ENCODE results near the gene MAGI1. TPM values are rescaled to one million over a fixed set of nuclear protein-coding genes. Genes with fewer than 3 reads are reported as not detected.
A peak's percentile ranks its signal among the peaks of the same experiment; 100 is the strongest.

Gene MAGI1
- total and polyA plus RNA-seq, 2 donors (not counting 1 experiment from before 2014, with no cell fraction given) = 15.7 to 23.7 TPM

DNA sequence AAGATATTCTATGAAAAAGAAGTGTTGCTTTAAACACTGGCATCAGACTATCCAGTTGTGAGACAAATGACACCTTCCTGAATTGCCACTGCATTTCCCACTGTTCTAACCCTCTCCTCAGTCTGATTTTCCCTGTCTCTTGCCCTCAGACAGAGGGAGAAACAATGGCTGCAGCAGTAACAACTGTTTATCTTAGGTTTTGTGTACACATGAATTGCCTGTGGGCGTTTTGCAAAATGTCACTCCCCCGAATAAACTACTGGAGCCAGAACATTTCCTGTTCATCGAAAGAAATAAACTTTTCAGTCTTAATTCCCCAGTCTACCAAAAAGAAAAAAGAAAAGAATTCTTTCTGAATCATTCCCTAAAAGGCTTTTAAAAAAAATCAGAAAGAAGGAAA lies 155.1 kb downstream of the MAGI1 start:
- H3K27ac ChIP-seq (ENCODE audit: insufficient read depth, low read length) = no peak overlapping the region
- peak; percentile 28 to 31 for DNase-seq (ENCODE audit: low read depth in 2 of 2)
- no peak overlapping the region for H3K4me3 ChIP-seq (replicated peaks in 1 of 4; ENCODE audit: control extremely low read depth in 1 of 4, insufficient read depth in 1 of 4, low read depth in 3 of 4, low read length in 4 of 4)
- H3K27me3 ChIP-seq (ENCODE audit: control insufficient read depth, insufficient read depth, low read length) = no peaks in the 10 kb centered on the region
- no peak overlapping the region for H2AFZ ChIP-seq (ENCODE audit: low read length)
- no peak overlapping the region for H3K9ac ChIP-seq (ENCODE audit: insufficient read depth, low read length)
- no peaks in the 10 kb centered on the region for H3K9me3 ChIP-seq (ENCODE audit: control insufficient read depth, insufficient read depth, low read depth, low read length)
- H4K20me1 ChIP-seq (ENCODE audit: control insufficient read depth, extremely low read depth, insufficient read depth, low read length) = no peaks in the 10 kb centered on the region
- H3K4me2 ChIP-seq (ENCODE audit: extremely low read depth, insufficient read depth, low read length) = peak overlapping the region; percentile 59
- no peaks in the 10 kb centered on the region for H3K36me3 ChIP-seq (ENCODE audit: control insufficient read depth, insufficient read depth, low read length)
- TF ChIP-seq, protein P1, sequence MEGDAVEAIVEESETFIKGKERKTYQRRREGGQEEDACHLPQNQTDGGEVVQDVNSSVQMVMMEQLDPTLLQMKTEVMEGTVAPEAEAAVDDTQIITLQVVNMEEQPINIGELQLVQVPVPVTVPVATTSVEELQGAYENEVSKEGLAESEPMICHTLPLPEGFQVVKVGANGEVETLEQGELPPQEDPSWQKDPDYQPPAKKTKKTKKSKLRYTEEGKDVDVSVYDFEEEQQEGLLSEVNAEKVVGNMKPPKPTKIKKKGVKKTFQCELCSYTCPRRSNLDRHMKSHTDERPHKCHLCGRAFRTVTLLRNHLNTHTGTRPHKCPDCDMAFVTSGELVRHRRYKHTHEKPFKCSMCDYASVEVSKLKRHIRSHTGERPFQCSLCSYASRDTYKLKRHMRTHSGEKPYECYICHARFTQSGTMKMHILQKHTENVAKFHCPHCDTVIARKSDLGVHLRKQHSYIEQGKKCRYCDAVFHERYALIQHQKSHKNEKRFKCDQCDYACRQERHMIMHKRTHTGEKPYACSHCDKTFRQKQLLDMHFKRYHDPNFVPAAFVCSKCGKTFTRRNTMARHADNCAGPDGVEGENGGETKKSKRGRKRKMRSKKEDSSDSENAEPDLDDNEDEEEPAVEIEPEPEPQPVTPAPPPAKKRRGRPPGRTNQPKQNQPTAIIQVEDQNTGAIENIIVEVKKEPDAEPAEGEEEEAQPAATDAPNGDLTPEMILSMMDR (conservative IDR thresholded peaks at IDR 0.05 in 1 of 2, IDR thresholded peaks at IDR 0.05 in 1 of 2; ENCODE audit: low read depth in 1 of 2, low read length in 2 of 2) = no peak
- TF ChIP-seq EZH2 (IDR thresholded peaks at IDR 0.05; ENCODE audit: low read length, missing control alignments) = no peak
- peaks cover 1% of the 10 kb centered on the region for H3K79me2 ChIP-seq (ENCODE audit: control insufficient read depth, insufficient read depth, low read length)
- H3K4me1 ChIP-seq (ENCODE audit: control insufficient read depth, extremely low read depth, insufficient read depth, low read length) = no peaks in the 10 kb centered on the region

DNA sequence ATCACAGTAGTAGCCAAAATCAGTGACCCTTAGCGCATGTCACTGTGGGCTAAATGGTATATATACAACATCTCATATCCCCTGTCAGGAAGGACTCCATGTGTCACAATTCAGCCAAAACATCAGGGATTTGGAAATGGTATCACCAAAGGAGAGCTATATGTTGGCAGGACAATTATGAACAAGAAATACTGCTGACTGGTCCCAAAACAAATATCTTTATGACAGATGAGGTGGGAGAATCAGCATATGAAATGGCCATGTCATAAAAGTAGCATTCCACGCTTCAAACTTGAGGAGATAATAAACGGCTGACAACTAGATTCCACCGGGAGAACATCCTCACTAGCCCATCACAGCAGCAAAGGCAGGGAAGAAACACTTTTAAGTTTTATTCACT lies 158.4 kb downstream of the MAGI1 start:
- no peaks in the 10 kb centered on the region for H3K27me3 ChIP-seq (ENCODE audit: control insufficient read depth, insufficient read depth, low read length)
- H3K4me2 ChIP-seq (ENCODE audit: extremely low read depth, insufficient read depth, low read length) = no peak overlapping the region
- H4K20me1 ChIP-seq (ENCODE audit: control insufficient read depth, extremely low read depth, insufficient read depth, low read length) = no peaks in the 10 kb centered on the region
- no peak overlapping the region for H3K27ac ChIP-seq (ENCODE audit: insufficient read depth, low read length)
- H2AFZ ChIP-seq (ENCODE audit: low read length) = no peak overlapping the region
- H3K4me3 ChIP-seq (replicated peaks in 1 of 4; ENCODE audit: control extremely low read depth in 1 of 4, insufficient read depth in 1 of 4, low read depth in 3 of 4, low read length in 4 of 4) = no peak overlapping the region
- TF ChIP-seq, protein P1 (conservative IDR thresholded peaks at IDR 0.05 in 1 of 2, IDR thresholded peaks at IDR 0.05 in 1 of 2; ENCODE audit: low read depth in 1 of 2, low read length in 2 of 2) = no peak
- no peak for TF ChIP-seq EZH2 (IDR thresholded peaks at IDR 0.05; ENCODE audit: low read length, missing control alignments)
- H3K9ac ChIP-seq (ENCODE audit: insufficient read depth, low read length) = no peak overlapping the region
- DNase-seq (ENCODE audit: low read depth in 2 of 2) = no peak
- no peaks in the 10 kb centered on the region for H3K4me1 ChIP-seq (ENCODE audit: control insufficient read depth, extremely low read depth, insufficient read depth, low read length)
- H3K79me2 ChIP-seq (ENCODE audit: control insufficient read depth, insufficient read depth, low read length) = no peaks in the 10 kb centered on the region
- no peaks in the 10 kb centered on the region for H3K36me3 ChIP-seq (ENCODE audit: control insufficient read depth, insufficient read depth, low read length)
- no peaks in the 10 kb centered on the region for H3K9me3 ChIP-seq (ENCODE audit: control insufficient read depth, insufficient read depth, low read depth, low read length)

DNA sequence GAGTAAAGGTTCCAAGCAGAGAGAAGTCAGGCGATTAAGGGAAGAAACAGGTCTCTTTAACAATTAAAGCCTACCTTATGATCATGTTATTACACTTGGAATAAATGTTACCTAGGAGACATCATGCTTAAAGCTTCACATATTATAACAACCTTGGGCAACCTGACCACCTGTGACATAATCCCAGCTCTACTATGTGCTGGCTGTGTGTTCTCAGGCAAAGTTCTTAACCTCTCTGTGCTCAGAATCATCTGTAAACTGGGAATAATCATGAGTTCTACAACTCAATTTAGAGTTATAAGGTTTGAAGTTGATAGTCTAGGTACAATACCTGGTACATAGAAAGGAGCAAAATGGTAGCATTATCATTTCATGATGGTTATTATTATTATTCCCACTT lies 159.3 kb downstream of the MAGI1 start:
- DNase-seq (ENCODE audit: low read depth in 2 of 2) = no peak
- H4K20me1 ChIP-seq (ENCODE audit: control insufficient read depth, extremely low read depth, insufficient read depth, low read length) = no peaks in the 10 kb centered on the region
- no peaks in the 10 kb centered on the region for H3K79me2 ChIP-seq (ENCODE audit: control insufficient read depth, insufficient read depth, low read length)
- H3K4me1 ChIP-seq (ENCODE audit: control insufficient read depth, extremely low read depth, insufficient read depth, low read length) = no peaks in the 10 kb centered on the region
- no peak overlapping the region for H3K27ac ChIP-seq (ENCODE audit: insufficient read depth, low read length)
- H3K4me2 ChIP-seq (ENCODE audit: extremely low read depth, insufficient read depth, low read length) = no peak overlapping the region
- H3K27me3 ChIP-seq (ENCODE audit: control insufficient read depth, insufficient read depth, low read length) = no peaks in the 10 kb centered on the region
- TF ChIP-seq, protein P1 (conservative IDR thresholded peaks at IDR 0.05 in 1 of 2, IDR thresholded peaks at IDR 0.05 in 1 of 2; ENCODE audit: low read depth in 1 of 2, low read length in 2 of 2) = no peak
- no peak for TF ChIP-seq EZH2 (IDR thresholded peaks at IDR 0.05; ENCODE audit: low read length, missing control alignments)
- no peak overlapping the region for H3K4me3 ChIP-seq (replicated peaks in 1 of 4; ENCODE audit: control extremely low read depth in 1 of 4, insufficient read depth in 1 of 4, low read depth in 3 of 4, low read length in 4 of 4)
- no peaks in the 10 kb centered on the region for H3K9me3 ChIP-seq (ENCODE audit: control insufficient read depth, insufficient read depth, low read depth, low read length)
- no peaks in the 10 kb centered on the region for H3K36me3 ChIP-seq (ENCODE audit: control insufficient read depth, insufficient read depth, low read length)
- no peak overlapping the region for H3K9ac ChIP-seq (ENCODE audit: insufficient read depth, low read length)
- H2AFZ ChIP-seq (ENCODE audit: low read length) = no peak overlapping the region
